NCI-H2107 treated with DMSO at 0.1 percent for 48 hours (cell line): Measurements from ENCODE around the gene COL13A1.

Experiments
- DNase-seq: peaks from one replicate; lab custom pipeline; 2025; ENCODE audit not compliant: unreplicated experiment; lab: John Stamatoyannopoulos, UW

The COL13A1 gene

DNA sequence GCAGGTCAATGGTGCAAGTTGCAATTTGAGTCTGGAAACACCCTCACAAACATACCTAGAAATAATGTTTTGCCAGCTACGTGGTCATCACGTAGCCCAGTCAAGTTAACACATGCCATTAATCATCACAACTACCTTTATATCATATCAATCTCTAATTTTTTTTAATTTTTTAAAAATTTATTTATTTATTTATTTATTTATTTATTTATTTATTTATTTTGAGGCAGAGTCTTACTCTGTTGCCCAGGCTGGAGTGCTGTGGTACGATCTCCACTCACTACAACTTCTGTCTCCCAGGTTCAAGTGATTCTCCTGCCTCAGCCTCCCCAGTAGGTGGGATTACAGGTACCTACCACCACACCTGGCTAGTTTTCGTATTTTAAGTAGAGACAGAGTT is 198.6 kb downstream of the COL13A1 start:
- DNase-seq = no peak

DNA sequence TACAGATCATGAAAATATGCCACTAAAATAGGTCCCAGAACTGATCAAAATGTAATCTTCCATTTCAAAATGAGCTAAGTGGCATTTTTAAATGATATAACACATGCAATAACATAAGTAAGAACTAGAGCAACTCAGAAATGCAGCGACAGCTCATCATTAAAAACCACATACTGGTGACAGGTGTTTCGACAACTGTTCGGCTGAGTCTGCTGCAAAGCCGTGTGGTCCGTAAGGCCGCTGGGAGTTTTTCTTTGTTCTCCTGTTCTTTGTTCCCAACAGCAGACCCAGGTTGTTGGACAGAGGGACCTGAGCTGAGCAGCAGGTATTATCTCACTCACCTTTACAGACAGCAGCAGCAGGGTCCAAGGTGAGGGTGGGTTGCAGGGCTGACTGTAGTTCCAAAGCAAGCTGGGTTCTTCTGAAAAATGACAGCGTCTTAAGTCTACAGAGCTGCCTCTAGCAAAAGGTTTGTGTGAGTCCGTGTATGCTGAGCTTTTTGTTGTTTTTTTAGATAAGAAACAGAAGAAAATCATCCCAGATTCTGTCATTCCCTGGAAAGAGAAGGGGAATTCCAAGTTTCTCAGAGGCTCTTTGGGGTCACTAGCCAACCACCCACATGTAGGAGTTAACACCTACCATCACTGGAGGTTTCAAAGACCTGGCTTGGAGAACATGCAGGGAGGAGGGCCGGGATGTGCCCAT is 205.6 kb downstream of the COL13A1 start:
- DNase-seq = peak; percentile 49
